Upper lobe of left lung (tissue), 4 donors: ENCODE results near the gene BCKDK.
"Not testable (repeated sequence)": the region's sequence is repeated elsewhere in the genome, so short reads cannot be mapped to it uniquely, and the experiment has no call there.

Source experiments
- POLR2A ChIP-seq, 4 donors: fragments of 450-650 bp; IDR thresholded peaks; one replicate each; pipeline ENCODE4 v1.5.1; 2016 to 2017; ENCODE audit warnings: antibody characterized with exemption in 4 of 4, mild to moderate bottlenecking in 2 of 4
- POLR2AphosphoS5 ChIP-seq, 2 donors: sonication (generic); formaldehyde crosslinking; IDR thresholded peaks; one replicate each; pipeline ENCODE4 v1.5.1; 2017; ENCODE audit warnings: antibody characterized with exemption in 2 of 2
- TF ChIP-seq, protein P1 (sequence below), 6 experiments: fragments of 450-650 bp in 4 of 6; fragments of 200-600 bp in 2 of 6; sonication (generic) in 2 of 6; IDR thresholded peaks; one replicate each; pipeline ENCODE4 v1.5.1; 2016 to 2019; ENCODE audit warnings: antibody characterized with exemption in 6 of 6

GRCh38 chr16:31150976-31151375, 42.8 kb downstream of the BCKDK start:
- TF ChIP-seq, protein P1, sequence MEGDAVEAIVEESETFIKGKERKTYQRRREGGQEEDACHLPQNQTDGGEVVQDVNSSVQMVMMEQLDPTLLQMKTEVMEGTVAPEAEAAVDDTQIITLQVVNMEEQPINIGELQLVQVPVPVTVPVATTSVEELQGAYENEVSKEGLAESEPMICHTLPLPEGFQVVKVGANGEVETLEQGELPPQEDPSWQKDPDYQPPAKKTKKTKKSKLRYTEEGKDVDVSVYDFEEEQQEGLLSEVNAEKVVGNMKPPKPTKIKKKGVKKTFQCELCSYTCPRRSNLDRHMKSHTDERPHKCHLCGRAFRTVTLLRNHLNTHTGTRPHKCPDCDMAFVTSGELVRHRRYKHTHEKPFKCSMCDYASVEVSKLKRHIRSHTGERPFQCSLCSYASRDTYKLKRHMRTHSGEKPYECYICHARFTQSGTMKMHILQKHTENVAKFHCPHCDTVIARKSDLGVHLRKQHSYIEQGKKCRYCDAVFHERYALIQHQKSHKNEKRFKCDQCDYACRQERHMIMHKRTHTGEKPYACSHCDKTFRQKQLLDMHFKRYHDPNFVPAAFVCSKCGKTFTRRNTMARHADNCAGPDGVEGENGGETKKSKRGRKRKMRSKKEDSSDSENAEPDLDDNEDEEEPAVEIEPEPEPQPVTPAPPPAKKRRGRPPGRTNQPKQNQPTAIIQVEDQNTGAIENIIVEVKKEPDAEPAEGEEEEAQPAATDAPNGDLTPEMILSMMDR (IDR thresholded peaks at IDR 0.05): not testable (repeated sequence)
- TF ChIP-seq POLR2A, POLR2AphosphoS5 (IDR thresholded peaks at IDR 0.05): not testable (repeated sequence)
